H9 (cell line): Measurements from ENCODE around the gene PLEKHG3. TPM values are rescaled to one million over a fixed set of nuclear protein-coding genes. Genes with fewer than 3 reads are reported as not detected.

ENCODE experiments used
- DNase-seq: peaks from one replicate; pipeline ENCODE4 v3.0.0-alpha.2; 2017
- H2AFZ ChIP-seq: one replicate; pipeline ENCODE4 v1.6.1; 2013; ENCODE audit warnings: mild to moderate bottlenecking, low read length, control low read depth, moderate library complexity
- H2AK5ac ChIP-seq: 2 replicates; pipeline ENCODE4 v1.6.1; 2013; ENCODE audit warnings: low read length, control low read depth, mixed read lengths; ENCODE audit not compliant: insufficient read length
- H2BK120ac ChIP-seq: one replicate; pipeline ENCODE4 v1.6.1; 2013; ENCODE audit warnings: low read depth, mild to moderate bottlenecking, low read length, control low read depth, inconsistent platforms; ENCODE audit not compliant: poor library complexity, severe bottlenecking
- H2BK12ac ChIP-seq: 2 replicates; pipeline ENCODE4 v1.6.1; 2013; ENCODE audit warnings: low read length, control low read depth, mixed read lengths, low read depth; ENCODE audit not compliant: insufficient read length
- H2BK15ac ChIP-seq: 2 replicates; pipeline ENCODE4 v1.6.1; 2013; ENCODE audit warnings: low read depth, low read length, control low read depth
- H2BK20ac ChIP-seq: one replicate; pipeline ENCODE4 v1.6.1; 2013; ENCODE audit warnings: low read depth, mild to moderate bottlenecking, low read length, control low read depth, inconsistent platforms; ENCODE audit not compliant: poor library complexity, severe bottlenecking
- H2BK5ac ChIP-seq: 2 replicates; pipeline ENCODE4 v1.6.1; 2013; ENCODE audit warnings: low read length, control low read depth, mixed read lengths; ENCODE audit not compliant: insufficient read length
- H3K14ac ChIP-seq: 2 replicates; pipeline ENCODE4 v1.6.1; 2013; ENCODE audit warnings: low read length, control low read depth; ENCODE audit not compliant: insufficient read depth
- H3K18ac ChIP-seq: 2 replicates; pipeline ENCODE4 v1.6.1; 2013; ENCODE audit warnings: low read depth, mild to moderate bottlenecking, mixed read lengths, low read length, control low read depth; ENCODE audit not compliant: insufficient read length
- H3K23ac ChIP-seq: 2 replicates; pipeline ENCODE4 v1.6.1; 2013; ENCODE audit warnings: low read length, control low read depth, mixed read lengths, low read depth; ENCODE audit not compliant: insufficient read length
- H3K23me2 ChIP-seq: 2 replicates; pipeline ENCODE4 v1.6.1; 2013; ENCODE audit warnings: low read depth, mild to moderate bottlenecking, mixed read lengths, low read length, control low read depth; ENCODE audit not compliant: insufficient read length, poor library complexity, severe bottlenecking
- H3K27ac ChIP-seq: 2 replicates; pipeline ENCODE4 v1.5.1; 2013; ENCODE audit warnings: low read length, control low read depth, mixed read lengths, low read depth; ENCODE audit not compliant: insufficient read length
- H3K27me3 ChIP-seq: 2 replicates; pipeline ENCODE4 v1.6.1; 2013; ENCODE audit warnings: low read length, control low read depth, inconsistent platforms; ENCODE audit not compliant: insufficient read depth
- H3K4ac ChIP-seq: 2 replicates; pipeline ENCODE4 v1.6.1; 2013; ENCODE audit warnings: low read depth, mild to moderate bottlenecking, control low read depth, inconsistent platforms, low read length, moderate library complexity
- H3K4me1 ChIP-seq: 2 replicates; pipeline ENCODE4 v1.6.1; 2013; ENCODE audit warnings: low read length, control low read depth, inconsistent platforms; ENCODE audit not compliant: insufficient read depth
- H3K4me2 ChIP-seq: 2 replicates; pipeline ENCODE4 v1.6.1; 2013; ENCODE audit warnings: low read length, control low read depth, mixed read lengths; ENCODE audit not compliant: insufficient read length, insufficient read depth
- H3K56ac ChIP-seq: 2 replicates; pipeline ENCODE4 v1.6.1; 2013; ENCODE audit warnings: low read depth, mild to moderate bottlenecking, mixed read lengths, low read length, control low read depth; ENCODE audit not compliant: insufficient read length
- H3K79me1 ChIP-seq: 2 replicates; pipeline ENCODE4 v1.6.1; 2013; ENCODE audit warnings: low read depth, mild to moderate bottlenecking, moderate library complexity, low read length, control low read depth, inconsistent platforms; ENCODE audit not compliant: insufficient read depth, poor library complexity, severe bottlenecking
- H3K79me2 ChIP-seq: 2 replicates; pipeline ENCODE4 v1.6.1; 2013; ENCODE audit warnings: low read length, control low read depth, inconsistent platforms; ENCODE audit not compliant: insufficient read depth
- H3K9ac ChIP-seq: 2 replicates; pipeline ENCODE4 v1.6.1; 2013; ENCODE audit warnings: low read length, control low read depth, mixed read lengths; ENCODE audit not compliant: insufficient read length; ENCODE audit errors: extremely low read depth
- H3K9me3 ChIP-seq: one replicate; pipeline ENCODE4 v1.6.1; 2013; ENCODE audit warnings: low read depth, low read length, inconsistent platforms; ENCODE audit not compliant: control insufficient read depth
- H3T11ph ChIP-seq: one replicate; pipeline ENCODE4 v1.6.1; 2013; ENCODE audit warnings: mild to moderate bottlenecking, low read length, control low read depth, inconsistent platforms
- H4K20me1 ChIP-seq: one replicate; pipeline ENCODE4 v1.6.1; 2013; ENCODE audit not compliant: control insufficient read depth, insufficient read length, insufficient read depth
- H4K5ac ChIP-seq: 2 replicates; pipeline ENCODE4 v1.6.1; 2013; ENCODE audit warnings: low read depth, mild to moderate bottlenecking, mixed read lengths, low read length, control low read depth; ENCODE audit not compliant: insufficient read length
- H4K8ac ChIP-seq: replicated peaks from 2 replicates; pipeline ENCODE4 v1.6.1; 2013; ENCODE audit warnings: low read length, control low read depth, mixed read lengths, low read depth; ENCODE audit not compliant: insufficient read length
- H4K91ac ChIP-seq: 2 replicates; pipeline ENCODE4 v1.6.1; 2013; ENCODE audit warnings: low read depth, mild to moderate bottlenecking, moderate library complexity, mixed read lengths, low read length, control low read depth; ENCODE audit not compliant: insufficient read length
- H3K27ac Mint-ChIP-seq, 3 experiments: 2 replicates in 2 of 3; 3 replicates in 1 of 3; pipeline ENCODE4 v1.8.0; 2020 to 2021; ENCODE audit warnings: mixed read lengths in 3 of 3, mild to moderate bottlenecking in 1 of 3, moderate library complexity in 1 of 3
- H3K27me3 Mint-ChIP-seq: 2 replicates; pipeline ENCODE4 v1.8.0; 2021; ENCODE audit warnings: low read depth, mild to moderate bottlenecking, moderate library complexity, mixed read lengths
- H3K36me3 Mint-ChIP-seq, 3 experiments: 2 replicates in 2 of 3; 3 replicates in 1 of 3; pipeline ENCODE4 v1.8.0; 2020 to 2021; ENCODE audit warnings: low read depth in 3 of 3, mixed read lengths in 3 of 3; ENCODE audit not compliant: insufficient read depth in 1 of 3
- H3K4me1 Mint-ChIP-seq, 2 experiments: 2 replicates each; pipeline ENCODE4 v1.8.0; 2020; ENCODE audit warnings: mixed read lengths in 2 of 2
- H3K4me3 Mint-ChIP-seq, 2 experiments: 2 replicates in 1 of 2; 3 replicates in 1 of 2; pipeline ENCODE4 v1.8.0; 2020 to 2021; ENCODE audit warnings: mild to moderate bottlenecking in 2 of 2, mixed read lengths in 2 of 2, moderate library complexity in 1 of 2
- H3K9me3 Mint-ChIP-seq, 2 experiments: 2 replicates in 1 of 2; 3 replicates in 1 of 2; pipeline ENCODE4 v1.8.0; 2020; ENCODE audit warnings: mild to moderate bottlenecking in 2 of 2, mixed read lengths in 2 of 2, moderate library complexity in 1 of 2
- WGBS: extraction: QIAGEN DNeasy Blood & Tissue Kit; methylation state at CpG from one replicate; pipeline ENCODE4 v1.1.7; 2013; ENCODE audit warnings: missing lambda C conversion rate, low lambda C conversion rate, mixed read lengths; ENCODE audit not compliant: insufficient read length; ENCODE audit errors: extremely low coverage; 5-methylcytosine and 5-hydroxymethylcytosine counted together
- total RNA-seq: library from RNA; stranded (reverse); gene quantifications from 2 replicates; pipeline ENCODE4 v1.2.1, GENCODE V29; 2021
- TF ChIP-seq, protein P1 (sequence below): fragments of 200-600 bp; sonication (generic); conservative IDR thresholded peaks from 3 replicates; pipeline ENCODE4 v1.8.0; 2021; ENCODE audit warnings: antibody characterized with exemption, mild to moderate bottlenecking

Gene PLEKHG3
- total RNA-seq, 1 experiment from 2014 or later = 48.5 TPM

DNA sequence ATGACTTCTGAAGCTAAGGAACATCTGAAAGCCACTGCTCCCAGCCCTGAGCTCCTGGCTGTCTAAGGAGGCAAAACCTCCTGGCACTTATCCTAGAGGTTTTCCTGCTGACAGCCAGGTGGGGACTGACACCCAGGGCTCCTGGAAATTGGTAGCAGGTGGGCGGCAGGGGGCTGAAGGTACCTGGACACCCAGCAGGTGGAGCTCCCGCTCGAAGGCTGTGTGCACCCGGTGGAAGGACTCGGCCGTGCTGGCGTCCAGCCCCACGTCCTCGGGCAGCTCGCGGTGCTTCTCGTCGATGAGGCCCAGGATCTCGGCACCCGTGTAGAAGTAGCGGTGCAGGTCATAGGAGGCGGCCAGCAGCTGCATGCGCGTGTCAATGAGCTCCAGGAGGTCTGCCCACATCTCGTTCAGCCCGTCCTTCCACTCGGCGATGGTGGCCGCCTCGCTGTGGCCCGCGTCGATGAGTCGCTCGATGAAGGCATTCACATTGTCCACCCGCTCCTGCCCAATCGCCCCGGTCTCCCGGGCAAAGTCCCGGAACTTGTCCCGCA lies 68.2 kb downstream of the PLEKHG3 start:
- TF ChIP-seq, protein P1, sequence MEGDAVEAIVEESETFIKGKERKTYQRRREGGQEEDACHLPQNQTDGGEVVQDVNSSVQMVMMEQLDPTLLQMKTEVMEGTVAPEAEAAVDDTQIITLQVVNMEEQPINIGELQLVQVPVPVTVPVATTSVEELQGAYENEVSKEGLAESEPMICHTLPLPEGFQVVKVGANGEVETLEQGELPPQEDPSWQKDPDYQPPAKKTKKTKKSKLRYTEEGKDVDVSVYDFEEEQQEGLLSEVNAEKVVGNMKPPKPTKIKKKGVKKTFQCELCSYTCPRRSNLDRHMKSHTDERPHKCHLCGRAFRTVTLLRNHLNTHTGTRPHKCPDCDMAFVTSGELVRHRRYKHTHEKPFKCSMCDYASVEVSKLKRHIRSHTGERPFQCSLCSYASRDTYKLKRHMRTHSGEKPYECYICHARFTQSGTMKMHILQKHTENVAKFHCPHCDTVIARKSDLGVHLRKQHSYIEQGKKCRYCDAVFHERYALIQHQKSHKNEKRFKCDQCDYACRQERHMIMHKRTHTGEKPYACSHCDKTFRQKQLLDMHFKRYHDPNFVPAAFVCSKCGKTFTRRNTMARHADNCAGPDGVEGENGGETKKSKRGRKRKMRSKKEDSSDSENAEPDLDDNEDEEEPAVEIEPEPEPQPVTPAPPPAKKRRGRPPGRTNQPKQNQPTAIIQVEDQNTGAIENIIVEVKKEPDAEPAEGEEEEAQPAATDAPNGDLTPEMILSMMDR = peak; percentile 51; the same call in 2 of the 3 replicates
- Histone ChIP-seq H3K23me2 (no peaks in the 10 kb centered on the region), H2AK5ac (no peak overlapping the region), H2BK5ac (no peak overlapping the region), H2AFZ (no peak overlapping the region), H4K8ac (no peak overlapping the region), H2BK20ac (no peak overlapping the region), H3K4ac (no peak overlapping the region), H3K79me2 (no peaks in the 10 kb centered on the region), H3K27ac (no peak overlapping the region), H2BK12ac (no peak overlapping the region), H3K23ac (no peak overlapping the region), H3K56ac (no peak overlapping the region), H3K18ac (no peak overlapping the region), H2BK120ac (no peak overlapping the region), H4K91ac (no peak overlapping the region), H3T11ph (no peak overlapping the region), H4K20me1 (no peaks in the 10 kb centered on the region), H2BK15ac (no peak overlapping the region), H3K27me3 (no peaks in the 10 kb centered on the region), H3K79me1 (no peaks in the 10 kb centered on the region), H3K9me3 (no peaks in the 10 kb centered on the region), H3K4me1 (no peaks in the 10 kb centered on the region), H3K4me2 (no peak overlapping the region), H3K14ac (no peak overlapping the region), H4K5ac (no peak overlapping the region), H3K9ac (no peak overlapping the region)
- DNase-seq = peak; percentile 68
- WGBS = no CpG with 5 or more reads among the region's 36 CpGs
- H3K36me3 Mint-ChIP-seq = peaks cover 7 to 31% (median 9%) of the 10 kb centered on the region in 3 experiments; a peak in 6 of 7 replicates
- no peak overlapping the region for H3K27ac Mint-ChIP-seq
- peaks cover 22 to 27% of the 10 kb centered on the region in 2 experiments for H3K9me3 Mint-ChIP-seq
- H3K27me3 Mint-ChIP-seq = peaks cover 3% of the 10 kb centered on the region
- no peak overlapping the region for H3K4me3 Mint-ChIP-seq
- H3K4me1 Mint-ChIP-seq = peaks cover 9 to 10% of the 10 kb centered on the region in 2 experiments
